DMS114 treated with DMSO at 0.1 percent for 48 hours (cell line): ENCODE data around the gene KRT79.
"Not testable (repeated sequence)": the region's sequence is repeated elsewhere in the genome, so short reads cannot be mapped to it uniquely, and the experiment has no call there.

Experiments used
- DNase-seq: peaks from one replicate; lab custom pipeline; 2025; ENCODE audit not compliant: unreplicated experiment; lab: John Stamatoyannopoulos, UW

The KRT79 gene

GRCh38 chr12:52806821-52807543, 27.1 kb downstream of the KRT79 start:
- DNase-seq: no peak

- DNase-seq: no peak
Observed at GRCh38 chr12:52806169-52806811, 27.8 kb downstream of the KRT79 start.

GRCh38 chr12:52805739-52806138, 28.4 kb downstream of the KRT79 start:
- no peak for DNase-seq

GRCh38 chr12:52805000-52805399, 29.1 kb downstream of the KRT79 start:
- DNase-seq: no peak

- no peak for DNase-seq
Observed at GRCh38 chr12:52802442-52802841, 31.7 kb downstream of the KRT79 start.

- no peak for DNase-seq
Observed at GRCh38 chr12:52801773-52802172, 32.3 kb downstream of the KRT79 start.

GRCh38 chr12:52800259-52800917, 33.7 kb downstream of the KRT79 start:
- DNase-seq: no peak

- no peak for DNase-seq
Observed at GRCh38 chr12:52799505-52800211, 34.5 kb downstream of the KRT79 start.

GRCh38 chr12:52798671-52799504, 35.2 kb downstream of the KRT79 start:
- DNase-seq: no peak

GRCh38 chr12:52798003-52798670, 36.0 kb downstream of the KRT79 start:
- no peak for DNase-seq

- no peak for DNase-seq
Observed at GRCh38 chr12:52797529-52797894, 36.6 kb downstream of the KRT79 start.

- no peak for DNase-seq
Observed at GRCh38 chr12:52796839-52797528, 37.1 kb downstream of the KRT79 start.

- DNase-seq: no peak
Observed at GRCh38 chr12:52796429-52796794, 37.7 kb downstream of the KRT79 start.

- DNase-seq: no peak
Observed at GRCh38 chr12:52795694-52796428, 38.2 kb downstream of the KRT79 start, which contains the start of gene KRT3. Gene KRT3, minus strand, starts transcription at chr12:52796117. Its CDS starts 75 bp downstream, at chr12:52796042.

- DNase-seq: not testable (repeated sequence)
Observed at GRCh38 chr12:52795332-52795674, 38.8 kb downstream of the KRT79 start.

- no peak for DNase-seq
Observed at GRCh38 chr12:52794479-52795331, 39.4 kb downstream of the KRT79 start.

- DNase-seq: no peak
Observed at GRCh38 chr12:52792185-52793029, 41.7 kb downstream of the KRT79 start.
